Stimulated activated CD8-positive, alpha-beta memory T cell treated with anti-CD3 and anti-CD28 coated beads, Interleukin-12 subunit alpha, Interleukin-12 subunit beta, amount 100 ng/mL, for 24 hours (primary cell): ENCODE measurements around the gene ZCCHC14.
A peak's percentile ranks its signal among the peaks of the same experiment; 100 is the strongest.

ENCODE experiments used
- DNase-seq: peaks from one replicate; pipeline ENCODE4 v3.0.0-alpha.2; 2020; ENCODE audit errors: extremely low read depth

ZCCHC14 gene

DNA sequence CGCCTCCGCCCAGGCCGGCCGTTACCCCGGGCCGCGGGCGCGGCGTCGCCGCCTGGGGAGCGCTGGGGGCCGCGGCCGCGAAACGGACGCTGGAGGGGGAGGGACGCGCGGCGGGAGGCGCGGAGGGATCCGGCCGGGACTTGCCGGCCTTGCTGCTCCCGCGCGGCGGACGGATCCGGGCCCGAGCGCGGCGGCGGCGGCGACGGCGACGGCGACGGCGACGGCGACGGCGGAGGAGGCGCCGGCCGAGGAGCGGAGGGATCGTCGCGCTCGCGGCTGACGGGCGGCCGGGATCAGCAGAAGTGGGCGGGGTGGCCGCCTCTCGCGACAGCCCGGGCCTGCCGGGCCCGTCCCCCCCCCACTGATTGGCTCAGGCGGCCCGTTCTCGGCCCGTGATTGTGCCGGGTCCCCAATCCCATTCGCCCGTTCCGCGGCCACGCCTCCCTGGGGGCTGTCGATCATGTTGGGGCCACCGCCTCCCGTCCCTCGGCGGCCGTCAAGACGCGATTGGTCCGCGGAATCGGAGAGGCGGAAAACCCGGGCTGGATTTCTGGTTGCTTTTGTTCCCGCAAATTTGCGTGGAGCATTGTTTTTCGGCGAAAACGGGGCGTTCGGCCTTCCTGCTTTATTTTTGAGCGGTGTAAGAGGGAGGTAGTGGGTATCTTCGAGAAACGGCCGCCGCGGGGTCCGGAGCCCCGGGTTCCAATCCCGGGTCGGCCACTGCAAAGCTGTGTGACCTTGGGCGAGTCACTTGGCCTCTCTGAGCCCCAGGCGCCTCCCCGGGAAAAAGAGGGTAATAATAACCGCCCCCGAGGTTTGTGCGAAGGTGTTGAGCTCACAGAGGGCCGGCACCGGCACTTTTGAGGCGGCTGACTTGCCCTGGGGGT is at the start of gene ZCCHC14:
TSS of gene ZCCHC14 (minus strand) at position 304 of the 887 bp plus-strand sequence. CDS start 786 bp downstream, outside the sequence.
- peak; percentile 98 for DNase-seq

DNA sequence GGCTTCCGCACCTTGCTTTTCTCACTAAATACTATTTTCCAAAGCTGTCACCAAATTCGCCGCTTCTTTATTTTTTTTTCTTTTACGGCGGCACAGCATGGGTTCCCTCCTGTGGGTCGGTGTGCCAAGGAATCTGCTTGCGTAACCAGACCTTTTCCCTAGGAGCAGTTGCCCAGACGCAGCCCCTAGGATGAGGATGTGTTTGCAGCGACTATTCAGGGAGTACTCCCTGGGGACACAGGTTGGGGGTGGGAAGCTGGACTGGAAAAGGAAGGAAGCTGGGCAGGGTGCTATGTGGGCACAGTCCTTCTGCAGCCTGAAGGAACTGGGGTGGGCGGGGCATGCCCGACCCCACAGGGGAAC is 49.0 kb upstream of the ZCCHC14 start:
- no peak for DNase-seq

DNA sequence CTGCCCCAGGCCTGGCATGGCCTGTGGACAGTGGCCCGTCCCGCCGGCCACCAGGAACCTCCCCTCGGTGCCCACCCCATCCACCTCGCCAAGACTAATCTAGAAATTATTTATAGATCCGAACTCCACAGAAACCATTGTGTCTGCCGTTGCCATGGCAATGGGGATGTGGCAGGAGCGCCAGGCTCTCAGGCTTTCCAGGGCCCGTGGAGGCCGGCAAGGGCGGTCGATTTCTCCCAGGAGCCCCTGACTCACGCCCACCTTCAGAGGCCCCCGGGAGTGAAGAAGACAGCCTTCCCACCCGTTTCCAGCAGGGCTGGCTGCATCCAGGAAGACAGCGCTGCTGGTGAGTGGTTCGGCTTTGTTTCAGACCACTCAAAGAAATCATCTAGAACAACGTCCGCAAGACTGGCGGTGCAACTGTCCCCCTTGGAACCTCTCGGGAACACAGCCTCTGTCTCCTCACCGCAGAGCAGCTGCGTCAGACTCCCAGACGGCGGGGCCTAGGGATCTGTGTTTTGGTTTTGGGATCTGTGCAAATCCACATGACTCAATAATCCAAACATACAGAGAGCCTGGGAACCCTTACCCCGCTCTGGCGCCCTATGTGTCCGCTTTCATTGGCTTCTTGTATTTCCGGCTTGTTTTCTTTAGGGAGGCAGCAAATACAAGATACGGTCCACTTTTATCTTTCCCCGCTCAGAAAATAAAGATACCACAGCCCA is 48.5 kb upstream of the ZCCHC14 start:
- no peak for DNase-seq

DNA sequence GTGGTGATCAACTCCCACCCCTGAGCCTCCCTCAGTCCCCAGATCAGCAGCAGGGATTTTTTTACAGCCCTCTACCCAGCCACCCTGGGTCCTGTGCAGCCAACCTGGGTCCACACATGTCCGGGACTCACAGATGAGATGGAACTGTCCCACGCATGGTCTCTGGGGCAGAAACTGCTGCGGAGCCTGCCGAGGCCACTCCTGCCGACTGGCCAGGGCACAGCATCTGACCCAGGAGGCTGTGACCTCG is 48.0 kb upstream of the ZCCHC14 start:
- no peak for DNase-seq

DNA sequence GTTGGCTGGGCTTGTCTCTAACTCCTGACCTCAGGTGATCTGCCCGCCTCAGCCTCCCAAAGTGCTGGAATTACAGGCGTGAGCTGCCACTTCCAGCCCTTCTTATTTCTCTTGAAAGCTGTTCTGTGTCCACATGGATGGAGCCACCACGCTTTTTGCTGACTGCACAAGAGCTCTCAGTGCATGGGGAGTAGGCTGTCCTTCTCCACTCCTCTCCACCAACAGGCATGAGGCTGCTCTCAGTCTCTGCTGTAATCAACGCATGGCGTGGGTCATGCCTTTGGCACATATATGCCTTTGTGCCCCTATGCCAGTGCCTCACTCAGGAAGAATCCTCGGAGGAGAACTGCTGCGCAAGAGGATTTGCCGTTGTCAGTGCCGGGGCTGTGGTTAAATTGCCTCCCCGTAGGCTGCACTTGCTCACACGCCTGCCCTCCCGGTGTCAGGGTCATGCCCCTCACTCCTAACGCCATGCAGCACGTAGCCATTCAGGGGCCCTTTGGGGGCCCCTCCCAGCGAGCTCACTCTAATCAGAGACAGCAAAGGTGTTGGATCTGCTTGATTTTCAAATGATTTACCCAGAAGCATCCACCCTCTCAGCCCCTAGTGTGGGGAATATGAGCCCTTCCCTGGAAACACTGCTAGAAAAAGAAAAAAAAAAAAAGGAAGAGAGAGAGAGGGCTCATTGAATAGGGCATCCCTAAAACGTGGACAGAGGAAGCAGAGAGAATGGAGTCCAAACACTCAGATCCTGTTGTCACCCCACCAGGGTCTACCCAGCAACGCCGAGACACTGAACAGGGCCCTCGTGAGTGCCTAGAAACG is 47.5 kb upstream of the ZCCHC14 start:
- DNase-seq, result no peak

DNA sequence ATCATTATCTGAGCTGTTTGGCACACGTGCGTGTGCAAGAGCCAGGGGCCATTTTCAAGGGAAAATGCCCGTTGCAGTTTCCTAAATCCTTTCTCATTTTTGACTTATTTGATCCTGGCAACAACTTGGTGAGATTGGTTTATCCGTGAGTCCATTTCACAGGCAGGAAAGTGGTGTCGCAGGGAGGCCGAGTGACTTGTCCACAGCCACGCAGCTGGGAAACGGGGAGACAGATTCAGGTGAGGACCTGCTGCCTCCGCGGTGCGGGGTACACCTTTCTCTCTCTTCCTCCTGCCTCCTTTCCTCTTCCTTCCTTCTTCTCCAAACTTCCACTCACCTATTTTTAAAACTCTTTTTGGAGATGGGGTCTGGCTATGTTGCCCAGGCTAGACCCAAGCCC is 46.3 kb upstream of the ZCCHC14 start:
- DNase-seq, result no peak

DNA sequence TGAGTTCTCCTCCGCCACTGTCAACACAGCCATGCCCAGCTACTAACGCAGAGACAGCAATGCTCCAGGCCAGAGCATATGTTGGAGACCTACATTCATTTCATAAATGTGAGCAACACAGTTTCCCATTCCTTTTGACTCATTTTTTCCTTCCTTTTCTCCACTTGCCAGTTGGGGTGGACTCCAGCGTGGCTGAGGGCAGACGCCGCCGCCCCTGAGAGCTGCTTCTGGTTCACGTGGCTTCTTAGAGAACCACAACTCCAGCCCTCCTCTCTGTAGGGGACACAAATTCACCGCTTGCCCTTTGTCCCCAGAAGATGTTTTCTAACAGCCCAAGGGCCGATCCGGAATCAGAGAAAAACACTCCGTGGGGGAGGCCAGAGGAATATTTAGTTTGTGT is 45.8 kb upstream of the ZCCHC14 start:
- no peak for DNase-seq

DNA sequence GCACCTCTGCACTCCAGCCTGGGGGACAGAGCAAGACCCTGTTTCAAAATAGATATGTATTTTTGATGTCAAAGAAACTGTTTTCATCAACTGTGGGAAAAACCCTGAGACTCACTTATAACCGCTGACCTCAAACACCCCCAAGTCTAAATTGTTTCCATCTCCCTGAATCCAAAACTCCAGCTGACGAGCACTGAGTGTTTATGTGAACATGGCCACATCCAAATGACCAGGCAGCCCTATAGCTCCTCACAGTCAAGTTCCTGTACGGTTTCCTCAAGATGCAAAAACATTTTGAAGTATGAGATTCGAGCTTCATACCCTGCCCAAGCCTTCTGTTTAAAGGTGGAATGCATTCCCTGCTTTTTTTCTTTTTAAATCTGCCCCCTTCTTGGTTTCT is 45.3 kb upstream of the ZCCHC14 start:
- DNase-seq, result no peak

DNA sequence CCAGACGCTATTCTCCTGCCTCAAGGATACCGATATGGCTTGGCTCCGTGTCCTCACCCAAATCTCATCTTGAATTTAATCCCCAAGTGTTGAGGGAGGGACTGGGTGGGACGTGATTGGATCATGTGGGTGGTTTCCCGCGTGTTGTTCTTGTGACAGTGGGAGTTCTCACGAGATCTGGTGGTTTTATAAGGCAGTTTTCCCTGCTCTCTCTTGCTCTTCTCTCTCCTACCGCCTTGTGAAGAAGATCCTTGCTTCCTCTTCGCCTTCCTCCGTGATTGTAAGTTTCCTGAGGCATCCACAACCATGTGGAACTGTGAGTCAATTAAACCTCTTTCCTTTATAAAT is 43.9 kb upstream of the ZCCHC14 start:
- DNase-seq, result no peak

DNA sequence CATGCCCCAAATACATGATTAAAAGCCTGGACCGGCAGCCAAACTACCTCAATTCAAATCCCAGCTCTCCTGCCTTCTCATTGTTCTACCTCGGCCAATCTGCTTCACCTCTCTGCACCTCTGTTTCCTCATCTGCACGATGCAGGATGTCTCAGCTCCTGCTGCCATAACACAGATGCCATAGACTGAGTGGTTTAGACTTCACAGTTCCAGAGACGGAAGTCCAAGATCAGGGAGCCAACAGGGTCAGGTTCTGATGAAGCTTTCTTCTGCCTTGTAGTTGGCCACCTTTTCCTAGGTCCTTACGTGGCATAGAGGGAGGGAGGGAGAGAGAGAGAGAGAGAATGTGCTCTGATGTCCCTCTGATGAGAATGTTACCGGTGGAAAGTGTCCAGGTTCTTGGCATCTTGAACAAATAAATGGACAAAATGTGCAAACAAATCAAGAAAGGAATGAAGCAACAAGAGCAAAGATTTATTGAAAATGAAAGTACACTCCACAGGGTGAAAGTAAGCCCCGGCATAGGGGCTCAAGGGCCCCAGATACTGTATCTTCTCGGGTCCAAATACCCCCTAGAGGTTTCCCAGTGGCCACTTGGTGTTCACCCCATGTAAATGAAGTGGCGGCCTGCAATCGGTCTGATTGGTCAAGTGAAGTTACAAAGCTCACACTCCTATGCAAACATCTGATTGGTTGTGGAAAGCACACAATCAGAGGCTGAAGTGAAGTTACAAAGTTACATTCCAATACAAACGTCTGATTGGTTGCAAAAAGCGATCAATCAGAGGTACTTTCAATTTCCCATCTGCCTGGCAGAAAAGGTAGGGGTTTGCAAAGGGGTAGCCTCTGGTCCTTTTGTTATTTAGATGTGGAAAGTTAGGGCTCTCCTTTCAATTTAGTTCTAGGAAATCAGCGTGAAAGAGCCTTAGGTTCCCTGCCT is 43.3 kb upstream of the ZCCHC14 start:
- no peak for DNase-seq

DNA sequence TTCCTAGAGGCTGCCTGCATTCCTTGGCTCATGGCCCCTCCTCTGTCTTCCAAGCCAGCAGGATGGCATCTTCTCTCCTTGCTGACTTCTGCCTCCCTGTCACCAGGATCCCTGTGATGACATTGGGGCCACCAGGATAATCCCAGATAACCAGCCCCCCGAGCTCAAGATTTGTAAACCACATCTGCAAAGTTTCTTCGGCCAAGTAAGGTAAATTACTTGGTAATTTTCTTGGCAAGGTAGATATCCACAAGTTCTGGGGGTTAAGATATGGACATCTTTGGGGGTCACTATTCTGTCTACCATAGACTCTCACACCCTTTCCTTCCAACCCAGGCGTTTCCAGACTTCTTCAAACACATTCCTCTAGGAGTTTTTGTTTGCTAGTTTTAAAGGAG is 42.6 kb upstream of the ZCCHC14 start:
- no peak for DNase-seq

DNA sequence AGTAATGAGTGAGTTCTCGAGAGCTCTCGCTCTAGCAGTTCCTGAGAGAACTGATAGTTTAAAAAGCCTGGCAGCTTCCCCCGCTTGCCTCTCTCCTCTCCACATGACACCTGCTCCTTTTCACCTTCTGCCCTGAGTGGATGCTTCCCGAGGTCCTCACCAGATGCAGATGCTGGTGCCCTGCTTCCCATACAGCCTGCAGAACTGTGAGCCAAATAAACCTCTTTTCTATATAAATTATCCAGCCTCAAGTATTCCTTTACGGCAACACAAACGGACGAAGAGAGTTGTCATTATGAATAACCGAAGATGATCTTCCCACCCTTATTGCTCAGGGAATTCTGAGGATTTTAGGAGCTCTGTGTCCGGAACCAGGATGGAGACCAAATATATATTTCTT is 41.9 kb upstream of the ZCCHC14 start:
- no peak for DNase-seq

DNA sequence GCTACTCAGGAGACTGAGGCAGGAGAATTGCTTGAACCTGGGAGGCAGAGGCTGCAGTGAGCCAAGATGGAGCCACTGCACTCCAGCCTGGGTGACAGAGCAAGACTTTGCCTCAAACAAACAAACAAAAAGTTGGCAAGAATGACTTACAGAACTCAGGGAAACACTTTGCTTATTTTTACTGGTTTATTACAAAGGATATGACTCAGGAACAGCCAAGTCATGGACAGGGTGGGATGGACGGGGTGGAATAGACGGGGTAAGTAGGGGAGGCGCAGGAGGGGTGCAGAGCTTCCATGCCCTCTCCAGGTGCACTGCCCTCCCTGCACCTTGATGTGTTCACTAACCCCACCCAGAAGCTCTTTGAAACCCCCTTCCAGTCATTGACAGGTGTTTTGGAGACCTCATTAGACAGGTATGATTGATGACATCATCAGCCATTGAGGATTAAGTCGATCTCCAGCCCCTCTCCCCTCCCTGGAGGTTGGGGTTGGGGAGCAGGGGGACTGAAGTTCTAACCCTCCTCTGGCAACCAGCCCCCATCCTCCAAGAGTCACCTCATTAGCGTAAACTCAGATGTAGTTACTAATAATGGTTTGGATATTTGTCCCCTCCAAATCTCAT is 41.3 kb upstream of the ZCCHC14 start:
- DNase-seq, result no peak

DNA sequence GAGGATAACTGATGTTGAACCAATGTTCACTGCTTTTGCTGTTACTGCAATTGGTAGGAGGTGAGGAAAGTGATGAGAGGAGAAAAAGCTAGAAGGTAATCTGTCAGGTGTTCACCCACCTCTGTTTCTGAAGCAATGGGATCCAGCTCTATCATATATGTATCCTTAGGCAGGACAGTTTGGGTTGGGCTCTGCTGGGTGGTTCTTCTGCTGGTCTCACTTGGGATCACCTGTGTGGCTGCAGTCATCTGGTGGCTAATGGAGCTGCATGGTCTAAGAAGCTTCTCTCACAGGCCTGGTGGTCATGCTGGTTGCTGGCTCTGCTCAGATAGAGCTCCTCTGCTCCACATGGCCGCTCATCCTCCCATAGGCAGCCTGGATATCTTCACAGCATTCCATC is 40.2 kb upstream of the ZCCHC14 start:
- DNase-seq, result no peak

DNA sequence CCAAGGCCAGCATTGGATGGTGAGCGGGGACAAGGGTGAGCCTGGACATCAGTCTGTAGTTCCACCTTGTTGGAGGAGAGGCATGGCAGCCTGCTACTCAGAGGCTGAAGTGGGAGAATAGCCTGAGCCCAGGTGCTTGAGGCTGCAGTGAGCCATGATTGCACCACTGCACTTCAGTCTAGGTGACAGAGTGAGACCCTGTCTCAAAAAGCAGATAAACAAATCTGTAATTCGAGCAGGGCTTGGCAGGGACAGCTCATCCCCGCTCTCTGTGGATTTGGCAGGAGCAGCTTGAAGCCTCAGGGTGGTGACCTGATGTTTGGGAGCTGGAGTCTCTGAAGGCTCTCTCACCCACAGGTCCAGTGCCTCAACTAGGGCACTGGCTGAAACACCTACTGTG is 38.6 kb upstream of the ZCCHC14 start:
- no peak for DNase-seq

DNA sequence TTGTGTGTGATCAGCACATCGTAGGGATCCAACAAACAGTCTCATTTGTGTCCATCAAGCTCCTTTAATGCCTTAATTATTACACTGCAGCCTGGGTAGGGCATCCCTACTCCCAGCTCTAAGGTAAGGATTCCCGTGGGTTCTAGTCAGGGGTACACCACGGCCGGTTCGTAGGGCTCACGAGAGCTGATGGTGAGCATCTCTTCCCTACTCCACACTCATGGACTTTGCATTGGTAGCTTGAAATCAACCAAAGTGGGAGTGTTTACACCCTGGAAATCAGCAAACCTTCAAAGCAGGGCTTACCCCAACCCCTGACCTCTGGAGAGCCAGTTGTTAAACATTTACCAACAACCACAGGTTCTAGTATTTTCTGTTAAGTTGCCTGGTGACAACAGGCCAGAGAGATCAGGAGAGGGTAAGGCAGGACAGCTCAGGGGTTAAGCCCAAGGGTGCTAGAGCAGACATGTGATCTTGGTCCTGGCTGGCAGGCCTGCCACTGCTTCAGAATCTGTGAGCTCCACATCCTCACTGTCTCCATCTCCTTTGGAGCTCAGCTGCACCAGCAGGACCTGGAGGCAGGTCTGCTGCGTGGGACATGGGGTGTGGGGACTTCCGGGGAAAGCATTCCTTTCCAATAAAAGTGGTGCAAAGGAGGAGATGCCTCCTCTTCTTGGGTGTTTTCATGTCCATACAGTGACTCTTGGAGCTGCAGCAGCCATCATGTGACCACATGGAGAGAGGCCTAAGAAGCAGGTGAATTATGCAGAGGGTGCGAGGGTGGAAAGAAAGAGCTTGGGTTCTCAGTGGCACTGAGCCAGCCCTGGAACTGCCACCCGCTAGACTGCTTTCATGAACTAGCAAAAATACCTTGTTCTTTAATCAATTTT is 36.1 kb upstream of the ZCCHC14 start:
- no peak for DNase-seq

DNA sequence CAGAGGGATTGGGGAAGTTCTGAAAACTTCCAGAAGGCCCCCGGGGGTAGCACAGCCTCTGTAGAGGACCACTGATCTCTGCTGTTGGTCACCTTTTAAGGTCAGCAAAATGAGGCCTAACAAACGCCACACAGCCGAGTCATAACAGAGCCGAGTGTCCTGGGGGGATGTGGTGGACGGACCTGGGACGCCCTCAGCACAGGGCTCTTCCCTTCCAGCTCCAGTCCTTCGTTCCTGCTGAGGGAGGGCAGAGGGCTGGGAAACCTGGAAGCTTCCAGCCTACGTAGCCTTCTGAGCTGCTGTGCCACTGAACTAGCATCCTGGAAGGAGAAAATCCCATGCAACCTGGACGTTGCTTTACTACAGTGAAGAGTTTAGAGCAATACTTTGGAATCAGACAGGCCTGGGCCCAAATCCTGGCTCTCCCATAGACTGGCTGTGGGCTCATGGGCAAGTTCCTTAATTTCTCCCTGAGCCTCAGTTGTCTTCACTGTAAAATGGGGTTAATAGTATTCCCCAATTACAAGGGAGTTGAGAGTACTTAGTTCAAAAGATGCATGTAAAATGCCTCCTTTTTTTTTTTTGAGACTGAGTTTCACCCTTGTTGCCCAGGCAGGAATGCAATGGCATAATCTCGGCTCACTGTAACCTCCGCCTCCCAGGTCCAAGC is 34.4 kb upstream of the ZCCHC14 start:
- DNase-seq, result no peak

DNA sequence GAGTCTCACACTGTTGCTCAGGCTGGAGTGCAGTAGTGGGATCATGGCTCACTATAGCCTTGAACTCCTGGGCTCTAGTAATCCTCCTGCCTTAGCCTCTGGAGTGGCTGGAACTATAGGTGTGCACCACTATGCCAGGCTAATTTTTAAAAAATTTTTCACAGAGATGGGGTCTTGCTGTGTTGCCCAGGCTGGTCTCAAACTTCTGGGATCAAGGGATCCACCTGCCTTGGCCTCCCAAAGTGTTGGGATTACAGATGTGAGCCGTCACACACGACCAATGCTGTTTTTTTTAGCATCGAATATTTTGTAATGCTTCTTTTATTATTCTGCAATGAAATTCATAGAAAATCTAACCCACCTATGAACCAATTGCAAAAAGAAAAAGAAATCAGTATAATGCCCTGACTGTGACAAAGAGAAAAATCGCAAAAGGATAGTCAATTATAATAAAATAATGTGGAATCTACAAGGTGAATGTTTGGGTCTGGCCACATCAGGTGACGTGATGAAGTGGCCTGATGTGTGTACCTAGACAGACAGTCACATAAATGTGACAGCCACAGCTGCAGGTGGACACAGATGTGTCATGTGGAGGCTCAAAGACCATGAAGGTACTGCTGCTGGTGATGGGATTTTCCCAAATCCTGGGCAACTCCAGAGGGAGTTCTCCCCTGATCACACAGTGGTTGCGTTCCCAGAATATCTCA is 33.6 kb upstream of the ZCCHC14 start:
- DNase-seq, result no peak

DNA sequence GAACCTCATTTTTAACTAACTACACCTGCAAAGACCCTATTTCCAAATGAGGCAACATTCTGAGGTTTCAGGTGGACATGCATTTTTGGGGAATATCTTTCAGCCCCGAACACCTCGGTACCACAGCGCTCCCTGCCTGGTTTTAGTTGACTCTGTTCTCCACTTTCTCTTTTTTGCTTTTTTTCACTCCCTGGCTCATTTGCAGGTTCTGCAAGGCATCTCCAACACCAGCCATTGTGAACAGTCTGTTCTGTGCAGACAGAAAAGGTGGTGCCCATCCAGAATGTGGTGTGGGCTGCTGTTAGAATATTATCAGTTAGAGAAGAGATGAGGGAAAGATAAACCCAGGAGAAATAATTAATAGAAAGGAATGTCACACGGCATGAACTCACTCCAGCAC is 32.5 kb upstream of the ZCCHC14 start:
- DNase-seq, result no peak
